Stomach smooth muscle (tissue), 2 donors: Measurements from ENCODE around the gene ZDHHC18.

Source experiments
- H3K27ac ChIP-seq: one replicate; pipeline ENCODE4 v1.7.0; 2013; ENCODE audit warnings: mild to moderate bottlenecking, low read length, inconsistent platforms
- H3K27me3 ChIP-seq, 2 donors: one replicate each; pipeline ENCODE4 v1.7.0; 2013; ENCODE audit warnings: low read length in 2 of 2; ENCODE audit not compliant: insufficient read depth in 2 of 2, control insufficient read depth in 1 of 2
- H3K36me3 ChIP-seq, 2 donors: one replicate each; pipeline ENCODE4 v1.7.0; 2013; ENCODE audit warnings: low read length in 2 of 2; ENCODE audit not compliant: control insufficient read depth in 2 of 2, insufficient read depth in 2 of 2
- H3K4me1 ChIP-seq: one replicate; pipeline ENCODE4 v1.7.0; 2013; ENCODE audit warnings: low read length; ENCODE audit not compliant: control insufficient read depth, insufficient read depth
- H3K4me3 ChIP-seq, 2 donors: one replicate each; pipeline ENCODE4 v1.7.0; 2013; ENCODE audit warnings: low read length in 2 of 2
- H3K9ac ChIP-seq, 2 donors: one replicate each; pipeline ENCODE4 v1.7.0; 2013; ENCODE audit warnings: low read length in 2 of 2, mild to moderate bottlenecking in 1 of 2
- H3K9me3 ChIP-seq, 2 donors: one replicate each; pipeline ENCODE4 v1.7.0; 2013; ENCODE audit warnings: low read length in 2 of 2; ENCODE audit not compliant: control insufficient read depth in 2 of 2
- donor health status: healthy.
- donor health status: Pancreatic carcinoma.

The ZDHHC18 gene

GRCh38 chr1:26785611-26786436 is 40.7 kb upstream of the ZDHHC18 start:
- no peaks in the 10 kb centered on the region for H3K9me3 ChIP-seq
- peak overlapping the region; percentile 100 for H3K27ac ChIP-seq
- no peak overlapping the region for H3K4me3 ChIP-seq
- H3K27me3 ChIP-seq: no peaks in the 10 kb centered on the region
- H3K4me1 ChIP-seq: peaks cover 45% of the 10 kb centered on the region
- H3K9ac ChIP-seq: peak overlapping the region in 1 of 2 donors; percentile 16
- H3K36me3 ChIP-seq: peaks cover 0 to 2% of the 10 kb centered on the region in 2 donors

DNA sequence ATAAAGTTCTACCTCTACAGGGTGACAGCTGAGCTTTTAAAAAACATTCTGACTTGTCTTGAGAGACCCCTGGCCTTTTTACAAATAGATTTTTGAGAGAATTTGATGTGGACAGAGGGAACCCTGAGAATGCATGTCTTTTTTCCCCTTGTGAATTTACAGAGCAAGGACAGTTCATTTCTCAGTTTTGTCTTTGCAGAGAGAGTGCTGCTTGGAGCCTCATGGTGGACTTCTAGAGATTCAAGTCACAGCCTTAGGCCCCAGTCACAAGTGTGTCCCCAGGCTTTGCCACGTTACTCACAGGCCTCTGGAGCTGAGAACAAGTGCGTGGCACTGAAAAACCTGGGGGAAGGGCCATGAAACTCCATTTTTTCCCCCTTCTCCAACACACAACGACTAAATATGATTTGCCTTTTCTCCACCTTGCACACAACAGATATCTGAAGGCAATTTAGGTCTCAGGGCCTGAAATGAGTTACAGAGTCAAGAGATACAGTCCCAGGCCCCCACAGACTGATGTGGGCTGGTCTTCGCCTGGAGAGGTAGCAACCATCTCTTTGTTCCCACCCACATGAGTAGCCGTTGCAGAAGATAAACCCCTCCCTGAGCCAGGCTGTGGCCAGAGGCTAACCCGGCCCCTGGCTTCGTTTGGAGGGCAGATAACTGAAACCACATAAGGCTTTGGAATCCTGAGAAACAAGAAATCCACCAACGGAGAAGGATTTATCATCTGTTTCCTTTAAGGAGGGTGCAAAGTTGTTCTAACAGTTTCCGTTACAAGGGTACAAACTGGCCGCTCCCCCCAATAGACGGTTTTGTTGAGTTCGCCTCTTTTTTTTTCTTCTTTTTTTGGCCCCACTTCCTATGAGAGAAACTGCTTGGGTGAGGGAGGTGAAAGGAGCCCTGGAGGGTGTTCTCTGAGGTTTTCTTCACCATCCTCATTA is 39.8 kb upstream of the ZDHHC18 start:
- Histone ChIP-seq H3K27me3 (no peaks in the 10 kb centered on the region), H3K9ac (peak overlapping the region; percentile 99), H3K27ac (peak overlapping the region; percentile 100), H3K4me3 (peak overlapping the region; percentile 94), H3K36me3 (peaks cover 0 to 5% of the 10 kb centered on the region in 2 donors), H3K9me3 (no peaks in the 10 kb centered on the region), H3K4me1 (peaks cover 39% of the 10 kb centered on the region)

GRCh38 chr1:26787381-26787705 is 39.1 kb upstream of the ZDHHC18 start:
- Histone ChIP-seq H3K27me3 (no peaks in the 10 kb centered on the region), H3K27ac (peak overlapping the region; percentile 100), H3K4me1 (peaks cover 39% of the 10 kb centered on the region), H3K9me3 (no peaks in the 10 kb centered on the region), H3K9ac (peak overlapping the region; percentile 99), H3K4me3 (peak overlapping the region; percentile 94), H3K36me3 (peaks cover 0 to 6% of the 10 kb centered on the region in 2 donors)

- Histone ChIP-seq H3K9me3 (no peaks in the 10 kb centered on the region), H3K27ac (peak within 1 kb of the TSS; percentile 100), H3K4me1 (peaks cover 39% of the 10 kb centered on the region), H3K9ac (peak within 1 kb of the TSS; percentile 99), H3K4me3 (peak within 1 kb of the TSS; percentile 94), H3K27me3 (no peaks in the 10 kb centered on the region), H3K36me3 (peaks cover 0 to 6% of the 10 kb centered on the region in 2 donors)
These were observed 38.6 kb upstream of the ZDHHC18 start, which contains the start of gene PIGV for GRCh38 chr1:26787706-26788514. PIGV (plus strand) TSS chr1:26787950; CDS start chr1:26790816, 2,866 bp downstream.

GRCh38 chr1:26788515-26788785 is 38.0 kb upstream of the ZDHHC18 start:
- H3K4me3 ChIP-seq: peak overlapping the region; percentile 94
- peaks cover 39% of the 10 kb centered on the region for H3K4me1 ChIP-seq
- H3K27me3 ChIP-seq: no peaks in the 10 kb centered on the region
- peak overlapping the region; percentile 99 for H3K9ac ChIP-seq
- H3K36me3 ChIP-seq: peaks cover 0 to 6% of the 10 kb centered on the region in 2 donors
- H3K27ac ChIP-seq: peak overlapping the region; percentile 100
- no peaks in the 10 kb centered on the region for H3K9me3 ChIP-seq

DNA sequence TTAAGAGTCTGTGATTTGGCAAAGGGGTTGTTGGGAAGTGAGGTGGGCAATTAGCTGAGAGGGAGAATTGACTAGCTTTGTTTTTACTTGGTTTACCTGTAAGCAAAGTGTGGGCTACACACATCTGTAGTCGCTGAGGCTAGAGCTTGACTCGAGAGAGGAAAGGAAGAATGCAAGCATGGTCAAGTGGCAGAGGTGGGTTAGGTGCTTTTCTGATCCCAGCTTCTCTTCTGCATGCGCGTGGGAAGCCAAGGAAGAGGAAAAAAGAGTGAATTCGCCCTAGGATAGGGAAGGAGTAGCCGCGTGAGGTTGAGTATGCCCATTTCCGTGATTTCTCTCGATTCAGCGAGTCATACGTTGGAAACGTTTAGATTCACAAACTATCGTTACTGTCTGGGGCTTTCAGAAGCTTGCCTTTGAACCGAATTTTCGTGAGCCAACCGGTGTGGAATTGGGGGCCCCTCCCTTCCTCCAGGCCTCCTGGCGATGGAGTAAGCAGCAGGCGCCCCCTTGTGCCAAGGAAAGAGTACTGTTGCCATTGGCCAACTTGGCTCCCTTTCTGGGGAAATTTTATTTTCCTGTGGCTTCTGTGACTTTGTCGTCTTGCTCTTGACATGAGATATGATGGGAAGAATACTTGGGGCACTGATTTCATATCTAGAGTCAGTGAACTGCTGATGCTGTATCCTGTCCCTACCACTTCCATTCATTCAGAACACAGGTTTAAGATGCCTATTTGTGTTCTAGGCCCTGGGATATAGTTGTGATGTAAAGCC is 37.5 kb upstream of the ZDHHC18 start:
- Histone ChIP-seq H3K27me3 (no peaks in the 10 kb centered on the region), H3K36me3 (peaks cover 2 to 8% of the 10 kb centered on the region in 2 donors), H3K4me3 (peak overlapping the region; percentile 94), H3K4me1 (peaks cover 36% of the 10 kb centered on the region), H3K9me3 (no peaks in the 10 kb centered on the region), H3K27ac (peak overlapping the region; percentile 100), H3K9ac (peak overlapping the region; percentile 99)

DNA sequence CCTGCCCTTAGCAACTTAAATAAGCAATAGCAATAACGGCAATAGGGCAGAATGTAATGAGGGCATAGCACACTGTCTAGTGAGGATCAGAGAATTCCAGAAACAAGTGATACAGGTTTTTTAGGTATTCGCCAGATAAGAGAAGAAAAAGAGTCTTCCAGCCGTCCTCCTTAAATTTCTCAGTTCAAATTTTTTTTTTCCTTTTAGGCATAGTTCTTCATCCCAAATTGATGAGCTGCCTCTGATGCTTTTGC is 36.9 kb upstream of the ZDHHC18 start:
- no peaks in the 10 kb centered on the region for H3K27me3 ChIP-seq
- H3K9ac ChIP-seq: peak overlapping the region in 1 of 2 donors; percentile 2
- H3K4me1 ChIP-seq: peaks cover 30% of the 10 kb centered on the region
- peak overlapping the region; percentile 58 for H3K27ac ChIP-seq
- H3K9me3 ChIP-seq: no peaks in the 10 kb centered on the region
- H3K4me3 ChIP-seq: no peak overlapping the region
- H3K36me3 ChIP-seq: peaks cover 7 to 13% of the 10 kb centered on the region in 2 donors

GRCh38 chr1:26789931-26790330 is 36.6 kb upstream of the ZDHHC18 start:
- H3K36me3 ChIP-seq: peaks cover 11 to 17% of the 10 kb centered on the region in 2 donors
- H3K27ac ChIP-seq: peak overlapping the region; percentile 58
- H3K4me1 ChIP-seq: peaks cover 30% of the 10 kb centered on the region
- H3K9ac ChIP-seq: peak overlapping the region; percentile 10 to 29
- H3K27me3 ChIP-seq: no peaks in the 10 kb centered on the region
- no peaks in the 10 kb centered on the region for H3K9me3 ChIP-seq
- no peak overlapping the region for H3K4me3 ChIP-seq

GRCh38 chr1:26790551-26790953 is 35.9 kb upstream of the ZDHHC18 start:
- H3K36me3 ChIP-seq: peaks cover 14 to 20% of the 10 kb centered on the region in 2 donors
- H3K27ac ChIP-seq: no peak overlapping the region
- H3K4me3 ChIP-seq: no peak overlapping the region
- H3K9me3 ChIP-seq: no peaks in the 10 kb centered on the region
- no peak overlapping the region for H3K9ac ChIP-seq
- peaks cover 30% of the 10 kb centered on the region for H3K4me1 ChIP-seq
- no peaks in the 10 kb centered on the region for H3K27me3 ChIP-seq

DNA sequence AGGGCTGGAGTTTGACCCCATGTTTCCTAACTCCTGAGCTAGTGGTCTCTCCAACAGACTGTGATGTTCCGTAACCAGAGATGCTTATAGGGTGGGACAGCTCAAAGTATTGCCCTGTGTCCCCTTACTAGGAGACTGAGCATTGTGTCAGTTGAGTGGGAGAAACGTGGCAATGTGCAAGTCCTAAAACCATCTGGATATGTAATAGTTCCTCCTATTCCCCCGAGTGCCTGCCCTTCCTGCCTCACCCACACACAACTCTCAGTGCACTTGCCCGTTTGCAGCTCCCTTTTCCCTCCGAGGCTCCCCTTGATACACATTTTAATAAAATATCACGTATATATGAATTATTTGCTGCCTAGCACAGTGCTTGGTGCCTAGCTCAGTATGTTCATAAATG is 35.3 kb upstream of the ZDHHC18 start:
- peaks cover 26% of the 10 kb centered on the region for H3K4me1 ChIP-seq
- peaks cover 14 to 20% of the 10 kb centered on the region in 2 donors for H3K36me3 ChIP-seq
- H3K4me3 ChIP-seq: no peak overlapping the region
- no peaks in the 10 kb centered on the region for H3K9me3 ChIP-seq
- H3K27ac ChIP-seq: no peak overlapping the region
- H3K27me3 ChIP-seq: no peaks in the 10 kb centered on the region
- no peak overlapping the region for H3K9ac ChIP-seq
